GM12892 (cell line): ENCODE data around the gene KIF26A.

Source experiments
- POLR2A ChIP-seq: IDR thresholded peaks from 2 replicates; pipeline ENCODE4 v1.6.1; 2011; ENCODE audit warnings: low read depth, low read length, control low read depth
- POLR2AphosphoS5 ChIP-seq: IDR thresholded peaks from 2 replicates; pipeline ENCODE4 v1.6.1; 2011; ENCODE audit warnings: low read depth, low read length, control low read depth
- TAF1 ChIP-seq: IDR thresholded peaks from 2 replicates; pipeline ENCODE4 v1.6.1; 2011; ENCODE audit warnings: low read depth, mild to moderate bottlenecking, control low read depth, low read length, borderline replicate concordance

DNA sequence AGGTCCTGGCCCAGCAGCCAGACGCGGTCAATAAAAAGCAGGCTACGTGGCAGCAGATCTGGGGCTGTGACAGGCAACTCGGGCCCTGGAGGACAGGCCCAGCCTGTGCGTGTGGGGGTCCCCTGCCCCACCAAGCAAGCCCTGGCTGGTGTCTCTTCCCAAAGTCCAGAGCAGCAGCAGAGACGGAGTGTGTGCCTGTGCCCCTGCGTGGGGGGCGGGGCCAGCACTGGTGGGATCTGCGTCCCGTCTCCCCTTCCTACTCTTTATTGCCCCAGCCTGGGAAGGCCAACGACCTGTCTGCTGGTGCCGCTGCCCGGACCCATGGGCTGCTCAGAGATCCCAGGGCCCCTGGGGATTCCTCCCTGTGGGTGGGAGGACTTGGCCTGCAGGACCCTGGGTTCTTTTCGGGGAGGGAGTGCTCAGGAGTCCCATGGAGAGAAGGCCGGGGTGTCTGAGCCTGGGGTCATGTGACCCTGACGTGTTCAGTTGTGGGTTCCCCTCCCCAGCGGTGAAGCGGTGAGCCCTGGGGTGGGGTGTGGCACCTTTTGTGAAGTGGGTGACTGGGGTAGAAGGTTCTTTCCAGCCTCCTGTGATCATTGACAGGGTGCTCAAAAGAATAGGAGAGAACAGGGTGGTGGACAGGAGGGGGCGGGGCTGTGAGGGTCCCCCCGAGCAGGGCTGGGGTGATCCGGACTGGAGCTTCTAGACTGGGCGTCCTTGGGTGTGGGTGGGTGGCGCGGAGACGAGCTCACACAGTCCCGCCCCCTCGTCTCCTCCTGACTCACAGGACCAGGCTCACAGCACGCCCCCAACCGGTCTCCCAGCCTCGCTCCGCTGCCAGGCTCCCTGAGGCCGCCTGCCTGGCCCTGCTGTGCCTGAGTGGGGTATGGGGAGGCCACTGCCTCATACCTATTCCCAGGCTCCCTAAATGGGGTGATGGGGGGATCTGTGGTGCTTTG, 30.5 kb upstream of the KIF26A start:
- TF ChIP-seq POLR2A (no peak), POLR2AphosphoS5 (no peak), TAF1 (no peak)
